Endothelial cell of umbilical vein (primary cell): ENCODE data around the gene PLIN5.

Experiments used
- EZH2 ChIP-seq: IDR thresholded peaks from 2 replicates; pipeline ENCODE4 v1.6.1; 2012; ENCODE audit warnings: borderline replicate concordance, low read depth, mild to moderate bottlenecking, moderate library complexity, low read length, inconsistent platforms; ENCODE audit not compliant: severe bottlenecking
- FOS ChIP-seq: IDR thresholded peaks from 2 replicates; pipeline ENCODE4 v1.6.1; 2011; ENCODE audit warnings: mild to moderate bottlenecking, low read length, moderate library complexity, borderline replicate concordance; ENCODE audit not compliant: insufficient read depth
- JUN ChIP-seq: IDR thresholded peaks from 2 replicates; pipeline ENCODE4 v1.6.1; 2011; ENCODE audit warnings: borderline replicate concordance, low read depth; ENCODE audit not compliant: insufficient read length, insufficient read depth
- MAX ChIP-seq: IDR thresholded peaks from 2 replicates; pipeline ENCODE4 v1.6.1; 2011; ENCODE audit not compliant: insufficient read depth, insufficient read length
- MYC ChIP-seq: IDR thresholded peaks from one replicate; pipeline ENCODE4 v1.6.1; 2011; ENCODE audit warnings: mild to moderate bottlenecking, low read depth, low read length
- POLR2A ChIP-seq: IDR thresholded peaks from 2 replicates; pipeline ENCODE4 v1.6.1; 2012; ENCODE audit warnings: low read depth, mild to moderate bottlenecking, control low read depth, low read length
- POLR2AphosphoS5 ChIP-seq: IDR thresholded peaks from 2 replicates; pipeline ENCODE4 v1.6.1; 2012; ENCODE audit warnings: low read depth, mild to moderate bottlenecking, control low read depth, low read length, moderate library complexity; ENCODE audit not compliant: insufficient read depth
- TF ChIP-seq, protein P1 (sequence below), 2 donors: IDR thresholded peaks; 1 replicate in 1 of 2; 2 replicates in 1 of 2; pipeline ENCODE4 v1.5.1; 2011; ENCODE audit warnings: low read length in 2 of 2, mild to moderate bottlenecking in 2 of 2, moderate library complexity in 2 of 2, control low read depth in 1 of 2, inconsistent platforms in 1 of 2, low read depth in 1 of 2; ENCODE audit not compliant: insufficient read depth in 1 of 2; ENCODE audit errors: extremely low read depth in 1 of 2

DNA sequence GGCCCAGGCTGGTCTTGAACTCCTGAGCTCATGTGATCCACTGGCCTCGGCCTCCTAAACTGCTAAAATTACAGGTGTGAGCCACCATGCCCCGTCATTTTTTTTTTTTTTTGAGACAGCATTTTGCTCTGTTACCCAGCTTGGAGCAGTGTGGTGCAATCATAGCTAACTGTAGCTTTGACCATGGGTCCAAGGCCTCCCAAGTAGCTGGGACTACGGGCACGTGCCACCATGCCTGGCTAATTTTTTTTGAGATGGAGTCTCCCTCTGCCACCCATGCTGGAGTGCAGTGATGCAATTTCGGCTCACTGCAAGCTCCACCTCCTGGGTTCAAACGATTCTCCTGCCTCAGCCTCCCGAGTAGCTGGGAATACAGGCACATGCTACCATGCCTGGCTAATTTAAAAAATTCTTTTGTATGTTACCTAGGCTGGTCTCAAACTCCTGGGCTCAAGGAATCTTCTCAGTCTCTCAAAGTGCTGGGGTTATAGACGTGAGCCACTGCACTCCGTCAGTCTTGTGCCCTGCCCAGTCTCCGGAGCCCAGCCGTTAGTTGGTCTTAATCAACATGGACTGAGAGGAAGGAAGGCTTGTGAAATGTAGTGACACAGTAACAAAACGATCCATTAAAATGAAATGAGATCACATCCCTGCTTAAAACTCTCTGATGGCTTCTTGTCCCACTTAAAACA, 6.2 kb upstream of the PLIN5 start:
- TF ChIP-seq, protein P1, sequence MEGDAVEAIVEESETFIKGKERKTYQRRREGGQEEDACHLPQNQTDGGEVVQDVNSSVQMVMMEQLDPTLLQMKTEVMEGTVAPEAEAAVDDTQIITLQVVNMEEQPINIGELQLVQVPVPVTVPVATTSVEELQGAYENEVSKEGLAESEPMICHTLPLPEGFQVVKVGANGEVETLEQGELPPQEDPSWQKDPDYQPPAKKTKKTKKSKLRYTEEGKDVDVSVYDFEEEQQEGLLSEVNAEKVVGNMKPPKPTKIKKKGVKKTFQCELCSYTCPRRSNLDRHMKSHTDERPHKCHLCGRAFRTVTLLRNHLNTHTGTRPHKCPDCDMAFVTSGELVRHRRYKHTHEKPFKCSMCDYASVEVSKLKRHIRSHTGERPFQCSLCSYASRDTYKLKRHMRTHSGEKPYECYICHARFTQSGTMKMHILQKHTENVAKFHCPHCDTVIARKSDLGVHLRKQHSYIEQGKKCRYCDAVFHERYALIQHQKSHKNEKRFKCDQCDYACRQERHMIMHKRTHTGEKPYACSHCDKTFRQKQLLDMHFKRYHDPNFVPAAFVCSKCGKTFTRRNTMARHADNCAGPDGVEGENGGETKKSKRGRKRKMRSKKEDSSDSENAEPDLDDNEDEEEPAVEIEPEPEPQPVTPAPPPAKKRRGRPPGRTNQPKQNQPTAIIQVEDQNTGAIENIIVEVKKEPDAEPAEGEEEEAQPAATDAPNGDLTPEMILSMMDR (IDR thresholded peaks at IDR 0.05; ENCODE audit: extremely low read depth in 1 of 2, insufficient read depth in 1 of 2, low read depth in 1 of 2, low read length in 2 of 2), result no peak
- TF ChIP-seq POLR2AphosphoS5, result no peak
- no peak for TF ChIP-seq JUN
- TF ChIP-seq EZH2, result no peak
- no peak for TF ChIP-seq FOS
- no peak for TF ChIP-seq MAX
- no peak for TF ChIP-seq POLR2A
- no peak for TF ChIP-seq MYC
